Measurements from ENCODE around the gene IPO11. TPM values are rescaled to one million over a fixed set of nuclear protein-coding genes. Genes with fewer than 3 reads are reported as not detected.
"Not testable (repeated sequence)": the region's sequence is repeated elsewhere in the genome, so short reads cannot be mapped to it uniquely, and the experiment has no call there.

Gene IPO11
- total RNA-seq, 1 donor: 38.1 TPM

DNA sequence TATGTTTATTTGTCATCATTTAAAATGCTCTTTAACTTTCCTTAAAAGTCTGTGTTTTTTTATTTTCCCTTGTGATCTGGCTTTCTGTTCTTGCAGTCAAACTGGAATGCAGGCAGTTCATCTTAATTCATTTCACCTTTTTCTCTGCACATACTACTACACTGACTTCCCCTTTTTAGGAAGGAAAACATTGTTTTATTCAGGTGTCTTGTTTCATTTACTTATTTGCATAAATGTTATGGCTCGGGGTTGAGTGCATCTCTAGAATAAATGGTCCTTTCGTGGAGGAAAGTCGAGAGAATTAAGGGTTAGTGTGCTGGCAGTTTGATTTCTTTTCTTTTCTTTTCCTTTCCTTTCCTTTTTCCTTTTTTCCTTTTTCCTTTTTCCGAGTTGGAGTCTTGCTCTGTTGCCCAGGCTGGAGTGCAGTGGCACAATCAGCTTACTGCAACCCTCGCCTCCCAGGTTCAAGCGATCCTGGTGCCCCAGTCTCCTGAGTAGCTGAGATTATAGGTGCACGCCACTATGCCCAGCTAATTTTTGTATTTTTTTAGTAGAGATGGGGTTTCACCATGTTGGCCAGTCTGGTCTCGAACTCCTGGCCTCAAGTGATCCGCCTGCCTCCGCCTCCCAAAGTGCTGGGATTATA is 90.0 kb downstream of the IPO11 start:
- TF ChIP-seq, protein P1, sequence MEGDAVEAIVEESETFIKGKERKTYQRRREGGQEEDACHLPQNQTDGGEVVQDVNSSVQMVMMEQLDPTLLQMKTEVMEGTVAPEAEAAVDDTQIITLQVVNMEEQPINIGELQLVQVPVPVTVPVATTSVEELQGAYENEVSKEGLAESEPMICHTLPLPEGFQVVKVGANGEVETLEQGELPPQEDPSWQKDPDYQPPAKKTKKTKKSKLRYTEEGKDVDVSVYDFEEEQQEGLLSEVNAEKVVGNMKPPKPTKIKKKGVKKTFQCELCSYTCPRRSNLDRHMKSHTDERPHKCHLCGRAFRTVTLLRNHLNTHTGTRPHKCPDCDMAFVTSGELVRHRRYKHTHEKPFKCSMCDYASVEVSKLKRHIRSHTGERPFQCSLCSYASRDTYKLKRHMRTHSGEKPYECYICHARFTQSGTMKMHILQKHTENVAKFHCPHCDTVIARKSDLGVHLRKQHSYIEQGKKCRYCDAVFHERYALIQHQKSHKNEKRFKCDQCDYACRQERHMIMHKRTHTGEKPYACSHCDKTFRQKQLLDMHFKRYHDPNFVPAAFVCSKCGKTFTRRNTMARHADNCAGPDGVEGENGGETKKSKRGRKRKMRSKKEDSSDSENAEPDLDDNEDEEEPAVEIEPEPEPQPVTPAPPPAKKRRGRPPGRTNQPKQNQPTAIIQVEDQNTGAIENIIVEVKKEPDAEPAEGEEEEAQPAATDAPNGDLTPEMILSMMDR (IDR thresholded peaks at IDR 0.05; ENCODE audit: insufficient read depth, low read length): no peak
- DNase-seq (ENCODE audit: low read depth): no peak
- H3K4me3 ChIP-seq (ENCODE audit: low read depth, low read length): no peak overlapping the region

DNA sequence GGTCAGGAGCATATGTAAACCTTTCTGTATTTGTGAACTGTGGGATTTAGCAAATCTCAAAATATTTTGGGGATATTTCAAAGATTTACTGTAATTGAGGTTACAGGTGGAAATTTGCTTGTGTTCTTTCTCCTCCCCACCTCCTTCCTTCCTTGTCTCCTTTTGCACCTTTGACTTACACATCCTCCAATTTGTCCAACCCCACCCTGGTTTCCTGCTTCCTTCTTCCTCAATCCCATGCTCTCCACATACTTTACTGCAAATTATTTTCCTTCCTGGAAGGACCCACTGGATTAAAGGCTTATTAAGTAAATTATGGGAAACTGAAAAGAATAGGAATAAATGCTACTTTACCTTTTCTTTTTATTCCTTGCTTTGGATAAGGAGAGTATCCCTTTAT is 91.6 kb downstream of the IPO11 start:
- H3K4me3 ChIP-seq (ENCODE audit: low read depth, low read length): no peak overlapping the region
- DNase-seq (ENCODE audit: low read depth): no peak
- TF ChIP-seq, protein P1 (IDR thresholded peaks at IDR 0.05; ENCODE audit: insufficient read depth, low read length): no peak

DNA sequence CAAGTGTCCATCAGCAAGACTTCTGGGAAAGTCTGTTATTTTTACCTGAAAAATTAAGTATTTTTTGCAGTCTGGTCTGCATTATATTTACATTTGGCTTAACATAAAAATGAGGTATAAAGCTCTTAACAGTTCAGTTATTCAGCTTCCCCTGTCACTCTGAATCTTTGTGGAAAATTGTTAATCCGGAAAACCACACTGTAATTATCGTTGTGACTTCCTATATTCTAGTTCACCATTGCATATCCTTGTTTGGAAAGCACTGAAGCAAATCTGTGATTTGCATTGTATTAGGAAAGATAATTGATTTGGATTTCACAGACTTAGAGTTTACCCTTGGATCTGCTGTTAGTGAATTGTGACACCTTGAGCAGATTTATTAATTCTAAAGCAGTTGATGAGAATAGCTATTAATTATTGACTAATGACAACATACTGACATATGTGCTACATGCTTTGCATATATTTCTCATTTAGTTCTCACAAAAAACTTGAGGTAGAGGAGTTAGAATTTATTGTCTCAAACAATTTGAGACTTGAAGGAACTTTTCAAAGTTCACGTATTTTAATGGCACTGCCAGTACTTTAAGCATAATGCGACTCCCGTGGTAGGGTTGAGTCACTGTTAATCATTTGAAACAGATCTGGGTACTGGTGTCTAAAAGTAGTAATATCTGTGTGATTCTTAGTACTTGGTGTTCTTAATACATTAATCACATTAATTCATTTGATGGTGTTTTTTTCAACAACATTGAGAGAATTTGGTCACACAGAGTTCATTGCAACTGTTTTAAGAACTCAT is 94.3 kb downstream of the IPO11 start:
- no peak overlapping the region for H3K4me3 ChIP-seq (ENCODE audit: low read depth, low read length)
- peak; percentile 2 for DNase-seq (ENCODE audit: low read depth)
- TF ChIP-seq, protein P1 (IDR thresholded peaks at IDR 0.05; ENCODE audit: insufficient read depth, low read length): no peak

DNA sequence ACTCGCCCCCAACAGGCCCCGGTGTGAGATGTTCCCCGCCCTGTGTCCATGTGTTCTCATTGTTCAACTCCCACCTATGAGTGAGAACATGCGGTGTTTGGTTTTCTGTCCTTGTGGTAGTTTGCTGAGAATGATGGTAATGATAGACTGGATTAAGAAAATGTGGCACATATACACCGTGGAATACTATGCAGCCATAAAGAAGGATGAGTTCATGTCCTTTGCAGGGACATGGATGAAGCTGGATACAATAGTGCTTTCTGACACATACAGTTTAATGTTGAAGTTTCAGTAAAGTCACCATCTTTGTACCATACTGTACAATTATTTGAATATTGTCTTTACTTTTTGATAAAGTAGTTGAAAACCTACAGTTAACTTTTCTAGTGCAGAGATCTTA is 96.2 kb downstream of the IPO11 start:
- not testable (repeated sequence) for DNase-seq (ENCODE audit: low read depth); H3K4me3 ChIP-seq (ENCODE audit: low read depth, low read length)

DNA sequence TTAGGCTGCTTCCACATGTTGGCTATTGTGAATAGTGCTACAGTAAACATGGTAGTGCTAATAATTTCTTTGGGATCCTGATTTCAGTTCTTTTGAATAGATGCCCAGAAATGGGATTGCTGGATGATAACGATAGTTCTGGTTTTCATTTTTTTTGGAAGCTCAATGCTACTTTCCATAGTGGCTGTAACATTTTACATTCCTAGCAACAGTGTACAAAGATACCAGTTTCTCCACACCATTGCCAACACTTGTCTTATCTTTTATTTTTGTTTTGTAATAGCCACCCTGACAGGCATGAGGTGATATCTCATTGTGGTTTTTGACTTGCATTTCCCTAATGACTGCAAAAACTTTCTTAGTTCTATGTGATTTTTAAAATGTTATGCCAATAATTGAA is 97.2 kb downstream of the IPO11 start:
- peak; percentile 84 for DNase-seq (ENCODE audit: low read depth)
- H3K4me3 ChIP-seq (ENCODE audit: low read depth, low read length): no peak overlapping the region
- TF ChIP-seq, protein P1 (IDR thresholded peaks at IDR 0.05; ENCODE audit: insufficient read depth, low read length): no peak

DNA sequence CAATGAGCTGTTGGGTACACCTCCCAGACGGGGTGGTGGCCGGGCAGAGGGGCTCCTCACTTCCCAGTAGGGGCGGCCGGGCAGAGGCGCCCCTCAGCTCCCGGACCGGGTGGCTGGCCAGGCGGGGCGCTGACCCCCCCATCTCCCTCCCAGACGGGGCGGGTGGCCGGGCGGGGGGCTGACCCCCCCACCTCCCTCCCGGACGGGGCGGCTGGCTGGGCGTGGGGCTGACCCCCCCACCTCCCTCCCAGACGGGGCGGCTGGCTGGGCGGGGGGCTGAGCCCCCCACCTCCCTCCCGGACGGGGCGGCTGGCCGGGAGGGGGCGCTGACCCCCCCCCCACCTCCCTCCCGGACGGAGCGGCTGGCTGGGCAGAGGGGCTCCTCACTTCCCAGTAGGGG is 100.5 kb downstream of the IPO11 start:
- H3K4me3 ChIP-seq (ENCODE audit: low read depth, low read length); DNase-seq (ENCODE audit: low read depth): not testable (repeated sequence)

DNA sequence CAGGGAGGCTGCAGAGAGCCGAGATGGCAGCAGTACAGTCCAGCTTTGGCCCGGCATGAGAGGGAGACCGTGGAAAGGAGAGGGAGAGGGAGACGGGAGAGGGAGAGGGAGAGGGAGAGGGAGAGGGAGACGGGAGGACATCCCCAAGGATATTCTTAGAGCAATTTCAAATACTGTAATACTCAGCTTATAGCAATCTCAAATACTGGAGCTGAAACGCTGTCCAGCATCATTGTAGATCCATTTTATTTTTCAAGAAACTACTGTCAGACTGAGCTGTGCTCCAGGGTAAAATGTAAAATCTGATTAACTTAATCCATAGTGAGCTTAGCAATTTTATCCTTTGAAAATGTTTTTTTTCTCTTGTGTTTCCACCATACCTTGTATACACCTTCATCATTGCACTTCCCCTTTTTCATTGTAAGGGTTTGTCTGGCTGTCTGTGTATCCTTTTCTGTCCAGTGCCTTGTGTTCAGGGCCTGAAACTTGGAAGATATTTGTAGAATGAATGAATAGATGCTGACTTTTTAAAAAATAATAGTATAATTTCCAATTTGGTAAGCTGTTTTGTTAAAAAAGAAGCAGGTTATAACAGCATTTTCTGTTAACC is 102.1 kb downstream of the IPO11 start:
- TF ChIP-seq, protein P1 (IDR thresholded peaks at IDR 0.05; ENCODE audit: insufficient read depth, low read length): no peak
- DNase-seq (ENCODE audit: low read depth): no peak
- no peak overlapping the region for H3K4me3 ChIP-seq (ENCODE audit: low read depth, low read length)

DNA sequence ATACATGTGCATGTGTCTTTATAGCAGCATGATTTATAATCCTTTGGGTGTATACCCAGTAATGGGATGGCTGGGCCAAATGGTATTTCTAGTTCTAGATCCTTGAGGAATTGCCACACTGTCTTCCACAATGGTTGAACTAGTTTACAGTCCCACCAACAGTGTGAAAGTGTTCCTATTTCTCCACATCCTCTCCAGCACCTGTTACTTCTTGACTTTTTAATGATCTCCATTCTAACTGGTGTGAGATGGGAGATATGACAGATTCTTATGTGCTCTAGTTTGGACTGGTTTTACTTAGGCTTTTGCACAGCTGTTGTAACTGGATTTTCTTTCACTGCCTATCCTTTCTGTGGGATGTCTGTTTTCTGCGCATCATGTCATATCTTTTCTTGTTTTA is 108.2 kb downstream of the IPO11 start:
- not testable (repeated sequence) for DNase-seq (ENCODE audit: low read depth); H3K4me3 ChIP-seq (ENCODE audit: low read depth, low read length)
